ENCODE results near the gene MYOCD.

Gene MYOCD

GRCh38 chr17:12644623-12645022 lies 21.1 kb upstream of the MYOCD start:
- no peak for DNase-seq

- no peak for DNase-seq
Measured at GRCh38 chr17:12646761-12647422, 18.8 kb upstream of the MYOCD start.

- DNase-seq, result no peak
Measured at GRCh38 chr17:12648498-12648897, 17.2 kb upstream of the MYOCD start.

- no peak for DNase-seq
Measured at GRCh38 chr17:12655936-12656335, 9.8 kb upstream of the MYOCD start.

- DNase-seq, result no peak
Measured at GRCh38 chr17:12656354-12656753, 9.3 kb upstream of the MYOCD start.

- DNase-seq, result no peak
Measured at GRCh38 chr17:12659500-12659899, 6.2 kb upstream of the MYOCD start.

GRCh38 chr17:12664252-12664651 lies 1.4 kb upstream of the MYOCD start:
- no peak for DNase-seq

GRCh38 chr17:12664894-12665262 lies 812 bp upstream of the MYOCD start:
- no peak for DNase-seq

GRCh38 chr17:12666718-12667117 lies 1.0 kb downstream of the MYOCD start:
- DNase-seq, result no peak

GRCh38 chr17:12667299-12667958 lies 1.7 kb downstream of the MYOCD start:
- no peak for DNase-seq

GRCh38 chr17:12671906-12672305 lies 6.2 kb downstream of the MYOCD start:
- no peak for DNase-seq

GRCh38 chr17:12672947-12673346 lies 7.3 kb downstream of the MYOCD start:
- DNase-seq, result no peak

GRCh38 chr17:12673788-12674187 lies 8.1 kb downstream of the MYOCD start:
- no peak for DNase-seq

GRCh38 chr17:12680407-12680897 lies 14.8 kb downstream of the MYOCD start:
- DNase-seq, result no peak

- DNase-seq, result no peak
Measured at GRCh38 chr17:12680993-12681392, 15.3 kb downstream of the MYOCD start.

GRCh38 chr17:12683299-12683698 lies 17.6 kb downstream of the MYOCD start:
- no peak for DNase-seq

- DNase-seq, result no peak
Measured at GRCh38 chr17:12686486-12686885, 20.8 kb downstream of the MYOCD start.

- DNase-seq, result no peak
Measured at GRCh38 chr17:12688382-12688781, 22.7 kb downstream of the MYOCD start.

GRCh38 chr17:12691173-12691572 lies 25.5 kb downstream of the MYOCD start:
- DNase-seq, result no peak

- DNase-seq, result no peak
Measured at GRCh38 chr17:12693640-12694039, 27.9 kb downstream of the MYOCD start.

- DNase-seq, result no peak
Measured at GRCh38 chr17:12706070-12706469, 40.4 kb downstream of the MYOCD start.

- DNase-seq, result no peak
Measured at GRCh38 chr17:12709063-12709462, 43.4 kb downstream of the MYOCD start.

GRCh38 chr17:12712415-12712814 lies 46.7 kb downstream of the MYOCD start:
- DNase-seq, result no peak

- no peak for DNase-seq
Measured at GRCh38 chr17:12712941-12713340, 47.3 kb downstream of the MYOCD start.

GRCh38 chr17:12719948-12720347 lies 54.3 kb downstream of the MYOCD start:
- DNase-seq, result no peak

All from activated CD4-positive, alpha-beta T cell treated with anti-CD3 and anti-CD28 coated beads for 48 hours (primary cell).